Raji (cell line): ENCODE measurements around the gene ZCCHC14.

ENCODE experiments used
- POLR2A ChIP-seq: IDR thresholded peaks from 2 replicates; pipeline ENCODE4 v1.6.1; 2011; ENCODE audit warnings: low read depth, low read length, control low read depth; ENCODE audit not compliant: insufficient read depth

Gene ZCCHC14

GRCh38 chr16:87371261-87371866 is 121.5 kb downstream of the ZCCHC14 start:
- no peak for TF ChIP-seq POLR2A

- TF ChIP-seq POLR2A, result no peak
Measured at GRCh38 chr16:87369796-87370719, 122.8 kb downstream of the ZCCHC14 start.

- TF ChIP-seq POLR2A, result no peak
Measured at GRCh38 chr16:87369117-87369765, 123.6 kb downstream of the ZCCHC14 start.

- no peak for TF ChIP-seq POLR2A
Measured at GRCh38 chr16:87368029-87368770, 124.6 kb downstream of the ZCCHC14 start.

- TF ChIP-seq POLR2A, result no peak
Measured at GRCh38 chr16:87367529-87367928, 125.3 kb downstream of the ZCCHC14 start.

- TF ChIP-seq POLR2A, result no peak
Measured at GRCh38 chr16:87366930-87367329, 125.9 kb downstream of the ZCCHC14 start.

GRCh38 chr16:87366288-87366687 is 126.5 kb downstream of the ZCCHC14 start:
- no peak for TF ChIP-seq POLR2A

GRCh38 chr16:87365021-87365713 is 127.7 kb downstream of the ZCCHC14 start:
- TF ChIP-seq POLR2A, result no peak

GRCh38 chr16:87363771-87364455 is 128.9 kb downstream of the ZCCHC14 start:
- no peak for TF ChIP-seq POLR2A

- TF ChIP-seq POLR2A, result no peak
Measured at GRCh38 chr16:87361916-87362619, 130.8 kb downstream of the ZCCHC14 start.

- no peak for TF ChIP-seq POLR2A
Measured at GRCh38 chr16:87360862-87361610, 131.8 kb downstream of the ZCCHC14 start.

GRCh38 chr16:87359121-87359520 is 133.7 kb downstream of the ZCCHC14 start:
- TF ChIP-seq POLR2A, result no peak

GRCh38 chr16:87358696-87359095 is 134.1 kb downstream of the ZCCHC14 start:
- TF ChIP-seq POLR2A, result no peak
